ENCODE measurements around the gene CDH22.

CDH22 gene

DNA sequence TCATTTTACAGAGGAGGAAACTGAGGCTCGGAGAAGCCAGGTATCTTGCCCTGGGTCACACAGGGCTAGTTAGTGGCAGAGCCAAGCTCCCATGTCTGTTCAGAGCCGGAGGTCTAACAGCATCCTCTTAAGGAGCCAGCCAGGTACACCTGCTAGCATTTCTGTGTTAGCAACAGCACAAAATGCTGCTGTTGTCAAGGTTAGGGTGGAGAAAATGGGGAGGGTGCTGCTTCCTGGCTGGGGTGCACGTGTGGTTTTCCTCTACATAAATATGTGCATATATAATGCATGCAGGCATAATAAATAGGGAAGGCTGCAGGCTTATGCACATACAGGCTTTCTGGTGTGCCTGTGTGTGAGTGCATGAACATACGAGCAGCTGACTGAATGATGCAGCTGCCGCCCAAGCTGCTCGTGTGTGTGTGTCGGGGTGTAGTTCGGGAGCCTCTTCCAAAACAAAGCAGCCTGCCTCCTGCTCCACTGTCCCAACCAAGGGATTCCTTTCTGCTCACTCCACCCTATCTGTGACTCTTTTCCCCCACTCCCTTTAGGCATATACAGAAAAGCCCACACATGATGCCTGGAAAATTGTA is 103.6 kb downstream of the CDH22 start:
- FAIRE-seq, result no peak
- DNase-seq (ENCODE audit: insufficient read length, low spot score), result no peak
- TF ChIP-seq, protein P1, sequence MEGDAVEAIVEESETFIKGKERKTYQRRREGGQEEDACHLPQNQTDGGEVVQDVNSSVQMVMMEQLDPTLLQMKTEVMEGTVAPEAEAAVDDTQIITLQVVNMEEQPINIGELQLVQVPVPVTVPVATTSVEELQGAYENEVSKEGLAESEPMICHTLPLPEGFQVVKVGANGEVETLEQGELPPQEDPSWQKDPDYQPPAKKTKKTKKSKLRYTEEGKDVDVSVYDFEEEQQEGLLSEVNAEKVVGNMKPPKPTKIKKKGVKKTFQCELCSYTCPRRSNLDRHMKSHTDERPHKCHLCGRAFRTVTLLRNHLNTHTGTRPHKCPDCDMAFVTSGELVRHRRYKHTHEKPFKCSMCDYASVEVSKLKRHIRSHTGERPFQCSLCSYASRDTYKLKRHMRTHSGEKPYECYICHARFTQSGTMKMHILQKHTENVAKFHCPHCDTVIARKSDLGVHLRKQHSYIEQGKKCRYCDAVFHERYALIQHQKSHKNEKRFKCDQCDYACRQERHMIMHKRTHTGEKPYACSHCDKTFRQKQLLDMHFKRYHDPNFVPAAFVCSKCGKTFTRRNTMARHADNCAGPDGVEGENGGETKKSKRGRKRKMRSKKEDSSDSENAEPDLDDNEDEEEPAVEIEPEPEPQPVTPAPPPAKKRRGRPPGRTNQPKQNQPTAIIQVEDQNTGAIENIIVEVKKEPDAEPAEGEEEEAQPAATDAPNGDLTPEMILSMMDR (IDR thresholded peaks at IDR 0.05; ENCODE audit: insufficient read depth, missing control alignments), result no peak

DNA sequence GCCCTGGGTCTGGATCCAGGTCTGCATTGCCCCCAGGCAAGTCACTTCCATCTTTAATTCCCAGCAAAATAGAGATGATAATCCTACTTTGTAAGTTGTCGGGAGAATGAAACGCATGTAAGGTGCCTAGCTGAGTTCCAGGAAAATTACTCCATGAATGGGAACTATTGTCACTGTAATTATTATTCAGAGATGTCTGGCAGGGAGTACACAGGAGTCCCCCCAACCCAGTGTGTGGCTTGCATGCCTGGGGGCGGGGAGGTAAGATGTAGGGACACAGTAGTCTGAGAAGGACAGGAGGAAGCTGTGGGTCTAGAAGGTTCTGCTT is 104.8 kb downstream of the CDH22 start:
- TF ChIP-seq, protein P1 (IDR thresholded peaks at IDR 0.05; ENCODE audit: insufficient read depth, missing control alignments), result no peak
- no peak for FAIRE-seq
- no peak for DNase-seq (ENCODE audit: insufficient read length, low spot score)

DNA sequence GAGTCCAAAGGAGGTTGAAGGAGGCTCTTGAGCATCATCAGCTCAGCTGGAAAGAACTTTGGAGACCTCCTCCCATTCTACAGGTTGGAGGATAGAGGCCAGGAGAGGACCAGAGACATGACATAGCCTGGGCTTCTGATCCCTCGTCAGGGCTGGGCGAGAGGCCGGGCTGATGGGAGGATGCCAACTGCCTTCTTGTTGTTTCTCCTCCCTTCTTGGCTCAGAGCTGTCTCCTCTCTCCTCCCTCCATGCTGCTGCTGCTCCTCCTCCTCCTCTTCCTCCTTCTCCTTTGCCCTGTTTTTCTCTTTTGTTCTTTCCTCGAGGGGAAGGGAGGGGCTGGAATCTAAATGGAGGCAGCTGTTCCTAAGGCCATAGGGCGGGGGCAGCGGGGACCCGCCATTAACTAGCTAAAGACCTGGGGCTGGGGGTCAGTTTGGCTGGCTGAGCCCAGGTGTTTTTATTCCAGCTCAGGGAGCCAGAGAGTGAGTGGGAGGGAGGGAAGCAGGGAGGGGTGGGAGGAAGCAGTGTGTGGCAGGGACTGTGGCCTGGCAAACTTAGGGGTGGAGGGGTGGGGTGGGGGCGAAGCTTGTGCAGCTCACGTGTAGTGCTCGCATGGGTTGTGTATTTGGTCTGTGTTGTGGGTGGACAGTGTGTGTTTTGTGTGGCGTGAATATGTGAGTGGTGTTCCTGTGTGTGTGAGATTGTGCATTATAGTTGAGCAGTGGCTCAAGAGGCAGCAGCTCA is 105.4 kb downstream of the CDH22 start:
- TF ChIP-seq, protein P1 (IDR thresholded peaks at IDR 0.05; ENCODE audit: insufficient read depth, missing control alignments), result no peak
- FAIRE-seq, result no peak
- DNase-seq (ENCODE audit: insufficient read length, low spot score), result no peak

DNA sequence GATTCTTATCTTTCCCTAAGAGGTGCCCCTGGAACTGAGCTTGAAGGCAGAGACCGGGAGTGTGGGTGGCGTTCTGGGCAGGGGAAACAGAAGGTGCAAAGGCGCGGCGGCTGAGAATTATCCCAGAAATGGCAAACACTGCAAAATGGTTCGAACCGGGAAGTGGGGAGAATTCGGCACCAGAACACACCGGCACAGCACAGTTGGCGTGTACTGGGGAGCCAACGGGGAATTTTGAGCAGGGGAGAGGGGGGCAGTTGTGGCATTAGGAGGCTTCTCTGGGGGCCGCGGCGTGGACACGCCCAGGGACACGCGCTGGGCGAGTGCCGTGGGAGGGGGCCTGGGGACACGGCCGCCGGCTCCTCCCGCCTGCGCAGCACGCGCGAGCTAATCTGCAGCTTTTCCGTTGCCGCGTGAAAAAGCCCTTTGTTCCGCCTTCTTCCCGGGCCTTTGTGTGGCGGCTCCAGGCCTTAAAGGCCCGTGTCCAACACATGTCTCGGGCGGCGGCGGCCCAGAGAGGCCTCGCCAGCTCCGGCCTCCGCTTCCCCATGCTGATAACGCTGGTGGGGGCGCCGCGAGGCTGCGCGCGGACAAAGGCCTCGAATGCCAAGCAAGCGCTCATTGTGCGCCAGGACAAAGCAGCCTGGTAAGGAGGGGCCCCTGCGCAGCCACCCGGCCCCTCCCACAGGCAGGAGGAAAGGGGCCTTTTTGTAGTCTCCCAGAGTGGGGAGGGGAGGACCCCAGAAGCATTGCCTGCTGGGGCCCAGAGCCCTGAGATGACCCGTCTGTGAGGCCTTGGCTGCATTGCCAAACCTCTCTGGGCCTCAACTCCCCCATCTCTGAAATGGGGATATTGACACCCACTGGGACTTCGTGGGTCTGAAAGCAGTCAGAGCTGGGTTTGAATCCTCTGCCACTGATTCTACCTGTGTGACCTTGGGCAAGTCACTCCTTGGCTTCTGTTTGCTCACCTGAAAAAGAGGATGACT is 107.4 kb downstream of the CDH22 start:
- DNase-seq (ENCODE audit: insufficient read length, low spot score), result no peak
- TF ChIP-seq, protein P1 (IDR thresholded peaks at IDR 0.05; ENCODE audit: insufficient read depth, missing control alignments), result no peak
- no peak for FAIRE-seq

DNA sequence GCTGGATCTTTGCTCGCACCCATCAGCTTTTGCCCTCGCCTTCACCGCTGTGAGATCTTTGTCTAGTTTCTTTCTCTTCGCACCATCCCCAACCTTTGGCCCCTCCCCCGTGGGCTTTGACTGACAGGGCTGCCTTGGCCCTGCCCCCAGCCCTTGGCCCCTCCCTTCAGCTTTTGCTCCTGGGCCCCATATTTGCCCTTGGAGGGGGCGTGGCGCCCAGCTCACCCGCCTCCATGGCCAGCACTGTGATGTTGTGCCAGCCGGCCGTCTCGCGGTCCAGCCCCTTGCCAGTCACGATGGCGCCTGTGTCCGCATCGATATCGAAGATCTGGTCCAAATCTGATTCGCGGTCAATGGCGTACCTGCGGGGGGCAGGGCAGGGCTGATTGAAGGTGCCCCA is 109.1 kb downstream of the CDH22 start:
- TF ChIP-seq, protein P1 (IDR thresholded peaks at IDR 0.05; ENCODE audit: insufficient read depth, missing control alignments), result no peak
- DNase-seq (ENCODE audit: insufficient read length, low spot score) (no peak), FAIRE-seq (no peak)

DNA sequence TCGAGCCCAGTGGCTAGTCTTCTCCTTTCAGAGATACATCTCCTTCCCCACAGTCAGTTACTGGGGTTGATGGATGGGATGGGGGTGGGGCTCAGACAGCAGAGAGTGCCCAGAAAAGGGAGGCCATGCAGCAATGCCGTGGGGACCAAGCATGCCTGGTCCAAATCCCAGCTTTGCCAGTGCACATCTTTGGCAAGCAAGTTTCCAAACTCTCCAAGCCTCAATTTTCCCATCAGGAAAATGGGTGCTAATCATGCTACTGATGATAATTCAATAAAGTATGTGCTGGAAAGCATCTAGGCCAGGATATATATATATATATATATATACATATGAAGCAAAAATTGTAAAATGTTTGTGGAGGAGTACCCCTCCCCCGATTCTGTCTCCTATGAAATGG is 111.3 kb downstream of the CDH22 start:
- FAIRE-seq, result no peak
- TF ChIP-seq, protein P1 (IDR thresholded peaks at IDR 0.05; ENCODE audit: insufficient read depth, missing control alignments), result no peak
- DNase-seq (ENCODE audit: insufficient read length, low spot score), result no peak
